MM.1S (cell line): Measurements from ENCODE around the gene C19orf25.

ENCODE experiments used
- CTCF ChIP-seq: fragments of 300-600 bp; sonication (generic); IDR thresholded peaks from 2 replicates; pipeline ENCODE4 v1.5.1; 2016; ENCODE audit warnings: antibody characterized with exemption, low read length, mixed read lengths
- EZH2phosphoT487 ChIP-seq: fragments of 300-600 bp; sonication (generic); IDR thresholded peaks from 2 replicates; pipeline ENCODE4 v1.6.1; 2018; ENCODE audit warnings: antibody characterized with exemption, low read length

DNA sequence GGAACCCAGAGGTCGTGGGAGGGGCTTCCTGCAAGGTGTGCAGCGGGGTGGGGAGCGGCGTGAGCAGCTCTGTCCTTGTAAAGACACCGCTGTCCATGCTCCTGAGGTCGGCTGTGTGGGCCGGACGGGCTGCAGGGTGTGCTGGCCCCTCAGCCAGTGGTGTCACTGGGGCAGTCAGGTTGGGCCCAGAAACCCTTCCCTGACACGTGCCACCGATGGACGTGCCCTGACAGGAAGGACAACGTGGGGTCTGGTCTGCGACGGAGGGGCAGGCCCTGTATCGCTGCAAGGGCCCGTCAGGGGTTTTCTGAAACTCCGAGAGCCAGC lies 45.0 kb downstream of the C19orf25 start:
- TF ChIP-seq CTCF (no peak), EZH2phosphoT487 (no peak)
